ENCODE measurements around the gene LGALS7B. TPM values are rescaled to one million over a fixed set of nuclear protein-coding genes. Genes with fewer than 3 reads are reported as not detected.

The LGALS7B gene
- polyA plus RNA-seq, 1 of the 3 experiments (the other 2 are of a cell fraction) = not detected

GRCh38 chr19:38830039-38830733 is 41.2 kb downstream of the LGALS7B start:
- H3K4me3 ChIP-seq (ENCODE audit: low read depth in 2 of 2, low read length in 1 of 2) = peak overlapping the region in 1 of 2 experiments; percentile 64; a peak in 1 of 4 replicates
- no peaks in the 10 kb centered on the region for H4K20me1 ChIP-seq (ENCODE audit: insufficient read depth)
- peaks cover 3 to 19% of the 10 kb centered on the region in 2 experiments for H3K36me3 ChIP-seq (replicated peaks in 1 of 2; ENCODE audit: control insufficient read depth in 1 of 2, insufficient read depth in 2 of 2, low read length in 1 of 2)
- peaks cover 9 to 28% of the 10 kb centered on the region in 2 experiments; a peak in 3 of 4 replicates for H3K4me1 ChIP-seq (ENCODE audit: control insufficient read depth in 1 of 2, insufficient read depth in 2 of 2, low read depth in 1 of 2, low read length in 1 of 2)
- CTCF ChIA-PET = interaction anchor here (0.8 to 1.3 kb wide), 2 partner anchors 39 to 100 kb away, joined by 4 to 5 read pairs; partner anchors contain the start of genes MRPS12 and SARS2
- no peak overlapping the region; a peak in 1 of 4 replicates for H3K27ac ChIP-seq (ENCODE audit: low read depth in 2 of 2, low read length in 1 of 2)
- H3K9me3 ChIP-seq = no peaks in the 10 kb centered on the region
- no peak for DNase-seq
- peaks cover 36% of the 10 kb centered on the region for H3F3A ChIP-seq (replicated peaks; ENCODE audit: insufficient read depth)
- POLR2A ChIA-PET = interaction anchor here (1.9 kb wide), 1 partner anchor 33 kb away, joined by 10 read pairs; no protein-coding TSS in a partner anchor
- TF ChIP-seq RAD21 (IDR thresholded peaks at IDR 0.05; ENCODE audit: low read length) (no peak), GATA2 (CRISPR knock-in tag; IDR thresholded peaks at IDR 0.05) (no peak), TAF1 (IDR thresholded peaks at IDR 0.05; ENCODE audit: borderline replicate concordance, low read depth, low read length) (no peak), POLR2AphosphoS5 (IDR thresholded peaks at IDR 0.05; ENCODE audit: low read depth, low read length) (no peak), ELF1 (IDR thresholded peaks at IDR 0.05) (no peak), REST (IDR thresholded peaks at IDR 0.05; ENCODE audit: low read depth, low read length) (no peak), SIN3A (IDR thresholded peaks at IDR 0.05; ENCODE audit: borderline replicate concordance, low read depth, low read length) (no peak), TCF12 (IDR thresholded peaks at IDR 0.05) (no peak)
- no peaks in the 10 kb centered on the region for H3K9me2 ChIP-seq
- H2AFZ ChIP-seq (ENCODE audit: low read depth) = no peak overlapping the region
- H3K27me3 ChIP-seq (ENCODE audit: insufficient read depth) = no peaks in the 10 kb centered on the region
- no peak overlapping the region for H3K9ac ChIP-seq
- WGBS (ENCODE audit: low lambda C conversion rate) = 90% methylated on average over 4 of the region's 4 CpGs
- H3K79me2 ChIP-seq (ENCODE audit: insufficient read depth) = peaks cover 13% of the 10 kb centered on the region; the same call in 1 of the 2 replicates
- peak overlapping the region; percentile 84 for H3K4me2 ChIP-seq

GRCh38 chr19:38831142-38831605 is 42.2 kb downstream of the LGALS7B start:
- Histone ChIP-seq H3K4me3 (ENCODE audit: low read depth in 2 of 2, low read length in 1 of 2) (peak overlapping the region; percentile 60 to 64), H3K4me2 (peak overlapping the region; percentile 84), H3K9me3 (no peaks in the 10 kb centered on the region), H3K27ac (ENCODE audit: low read depth in 2 of 2, low read length in 1 of 2) (peak overlapping the region; percentile 89 to 91), H3K27me3 (ENCODE audit: insufficient read depth) (no peaks in the 10 kb centered on the region), H3F3A (replicated peaks; ENCODE audit: insufficient read depth) (peaks cover 46% of the 10 kb centered on the region), H3K79me2 (ENCODE audit: insufficient read depth) (peaks cover 13% of the 10 kb centered on the region; the same call in 1 of the 2 replicates), H3K4me1 (ENCODE audit: control insufficient read depth in 1 of 2, insufficient read depth in 2 of 2, low read depth in 1 of 2, low read length in 1 of 2) (peaks cover 9 to 35% of the 10 kb centered on the region in 2 experiments; a peak in 3 of 4 replicates), H3K9ac (peak overlapping the region; percentile 83), H3K36me3 (replicated peaks in 1 of 2; ENCODE audit: control insufficient read depth in 1 of 2, insufficient read depth in 2 of 2, low read length in 1 of 2) (peaks cover 0 to 22% of the 10 kb centered on the region in 2 experiments), H4K20me1 (ENCODE audit: insufficient read depth) (0 out of 2 replicates have a peak, but pooled peaks cover 4% of the 10 kb centered on the region), H3K9me2 (no peaks in the 10 kb centered on the region), H2AFZ (ENCODE audit: low read depth) (peak overlapping the region; percentile 52; the same call in 1 of the 2 replicates)
- POLR2A ChIA-PET = interaction anchor here (0.6 to 2.3 kb wide), 7 partner anchors 9 to 99 kb away, joined by 3 to 10 read pairs (median 5); partner anchors contain the start of genes MRPS12 and SARS2
- TF ChIP-seq CHD2 (IDR thresholded peaks at IDR 0.05; ENCODE audit: low read length, partially characterized antibody) (peak; percentile 8), MXI1 (IDR thresholded peaks at IDR 0.05; ENCODE audit: low read depth, low read length) (no peak; the same call in 1 of the 2 replicates), TAF1 (IDR thresholded peaks at IDR 0.05; ENCODE audit: borderline replicate concordance, low read depth, low read length) (peak; percentile 23; the same call in 1 of the 2 replicates), USF2 (IDR thresholded peaks at IDR 0.05; ENCODE audit: borderline replicate concordance, low read depth, low read length) (no peak), POLR2AphosphoS5 (IDR thresholded peaks at IDR 0.05; ENCODE audit: low read depth, low read length) (0 out of 2 replicates have a peak, but pooled peaks have one; percentile 1), SIN3A (IDR thresholded peaks at IDR 0.05; ENCODE audit: borderline replicate concordance, low read depth, low read length) (0 out of 2 replicates have a peak, but pooled peaks have one; percentile 10)
- 4% methylated on average over 13 of the region's 16 CpGs for WGBS (ENCODE audit: low lambda C conversion rate)
- CTCF ChIA-PET = interaction anchor here (0.7 to 1.4 kb wide), 3 partner anchors 38 to 99 kb away, joined by 3 to 4 read pairs (median 4); partner anchors contain the start of genes MRPS12 and SARS2
- peak; percentile 72 for DNase-seq

Data from SK-N-SH (cell line).